HepG2 (cell line): Measurements from ENCODE around the gene PPP1R1B. TPM values are rescaled to one million over a fixed set of nuclear protein-coding genes. Genes with fewer than 3 reads are reported as not detected.

Experiments
- HNF4A ChIP-seq: sonication (generic); formaldehyde crosslinking; IDR thresholded peaks from 2 replicates; pipeline ENCODE4 v1.4.0; 2020; ENCODE audit warnings: missing genetic modification reagents
- JDP2 ChIP-seq: sonication (generic); formaldehyde crosslinking; IDR thresholded peaks from 2 replicates; pipeline ENCODE4 v1.8.1; 2022; ENCODE audit warnings: missing genetic modification reagents, borderline replicate concordance
- KLF12 ChIP-seq: sonication (generic); formaldehyde crosslinking; IDR thresholded peaks from 2 replicates; pipeline ENCODE4 v1.4.0; 2020; ENCODE audit warnings: missing genetic modification reagents, borderline replicate concordance
- MAFF ChIP-seq: IDR thresholded peaks from 2 replicates; pipeline ENCODE4 v1.6.1; 2011; ENCODE audit warnings: low read depth, low read length, improper control_type of control experiment
- MTA1 ChIP-seq: sonication (generic); formaldehyde crosslinking; IDR thresholded peaks from 2 replicates; pipeline ENCODE4 v1.4.0; 2020; ENCODE audit warnings: missing genetic modification reagents, mild to moderate bottlenecking, borderline replicate concordance
- MXI1 ChIP-seq: IDR thresholded peaks from 3 replicates; pipeline ENCODE4 v1.6.1; 2012; ENCODE audit warnings: low read depth, low read length, inconsistent platforms, borderline replicate concordance
- NCOR1 ChIP-seq: fragments of 200-600 bp; sonication (generic); IDR thresholded peaks from 2 replicates; pipeline ENCODE4 v1.7.0; 2017; ENCODE audit warnings: antibody characterized with exemption, low read length, borderline replicate concordance
- REL ChIP-seq: sonication (generic); formaldehyde crosslinking; conservative IDR thresholded peaks from 2 replicates; pipeline ENCODE4 v1.8.0; 2022; ENCODE audit warnings: mild to moderate bottlenecking, missing genetic modification reagents, moderate library complexity
- SALL1 ChIP-seq: sonication (generic); formaldehyde crosslinking; IDR thresholded peaks from 2 replicates; pipeline ENCODE4 v1.8.0; 2022; ENCODE audit warnings: mild to moderate bottlenecking, missing genetic modification reagents
- U2AF1 ChIP-seq: fragments of 200-400 bp; formaldehyde crosslinking; optimal IDR thresholded peaks from 2 replicates; pipeline ENCODE3; 2017; ENCODE audit warnings: mild to moderate bottlenecking, low read depth, low read length
- ZNF230 ChIP-seq: sonication (generic); formaldehyde crosslinking; IDR thresholded peaks from 2 replicates; pipeline ENCODE4 v1.4.0; 2020; ENCODE audit warnings: mild to moderate bottlenecking, missing genetic modification reagents
- ZNF296 ChIP-seq: sonication (generic); formaldehyde crosslinking; conservative IDR thresholded peaks from 2 replicates; pipeline ENCODE4 v1.5.0; 2020; ENCODE audit warnings: mild to moderate bottlenecking, missing genetic modification reagents
- ZNF44 ChIP-seq: sonication (generic); formaldehyde crosslinking; IDR thresholded peaks from 2 replicates; pipeline ENCODE4 v1.5.1; 2020; ENCODE audit warnings: mild to moderate bottlenecking, missing genetic modification reagents
- ZNF549 ChIP-seq: sonication (generic); formaldehyde crosslinking; IDR thresholded peaks from 2 replicates; pipeline ENCODE4 v1.5.0; 2020; ENCODE audit warnings: missing genetic modification reagents
- ZNF629 ChIP-seq: sonication (generic); formaldehyde crosslinking; conservative IDR thresholded peaks from 2 replicates; pipeline ENCODE4 v1.5.0; 2020; ENCODE audit warnings: missing genetic modification reagents
- ZNF670 ChIP-seq: sonication (generic); formaldehyde crosslinking; IDR thresholded peaks from 2 replicates; pipeline ENCODE4 v1.8.0; 2022; ENCODE audit warnings: mild to moderate bottlenecking, missing genetic modification reagents, borderline replicate concordance
- ZNF709 ChIP-seq: sonication (generic); formaldehyde crosslinking; IDR thresholded peaks from 2 replicates; pipeline ENCODE4 v1.5.0; 2020; ENCODE audit warnings: mild to moderate bottlenecking, missing genetic modification reagents
- ZNF775 ChIP-seq: sonication (generic); formaldehyde crosslinking; IDR thresholded peaks from 2 replicates; pipeline ENCODE4 v1.4.0; 2020; ENCODE audit warnings: missing genetic modification reagents, mild to moderate bottlenecking, moderate library complexity, borderline replicate concordance
- ZXDC ChIP-seq: sonication (generic); formaldehyde crosslinking; IDR thresholded peaks from 2 replicates; pipeline ENCODE4 v1.5.0; 2020; ENCODE audit warnings: mild to moderate bottlenecking, missing genetic modification reagents
- polyA plus RNA-seq, 8 experiments: library from polyadenylated mRNA; depleted of rRNA in 3 of 8; stranded (reverse) in 7 of 8; unstranded in 1 of 8; fragments of >200 nt; fragmentation: Illumina TruSeq in 4 of 8; extraction: Trizol in 4 of 8; gene quantifications; 2 replicates each; pipeline versions ENCODE4 v1.2.1 to v1.2.3, GENCODE V29; 2011 to 2016; ENCODE audit warnings: low read depth in 4 of 8, missing spikeins in 1 of 8, mixed read lengths in 1 of 8; ENCODE audit not compliant: insufficient read depth in 1 of 8
- total RNA-seq, 5 experiments: library from RNA; depleted of rRNA; stranded (reverse); fragments of >200 nt; fragmentation: Illumina TruSeq; extraction: Trizol; gene quantifications; 2 replicates each; pipeline ENCODE4 v1.2.3, GENCODE V29; 2016; ENCODE audit warnings: low read depth in 1 of 5
- TF ChIP-seq, protein P1 (sequence below): sonication (generic); formaldehyde crosslinking; IDR thresholded peaks from 2 replicates; pipeline ENCODE4 v1.9.0; 2022; ENCODE audit warnings: missing genetic modification reagents, mild to moderate bottlenecking, borderline replicate concordance
- TF ChIP-seq, protein P2 (sequence below): IDR thresholded peaks from 2 replicates; pipeline ENCODE4 v1.4.0; 2020; ENCODE audit warnings: mild to moderate bottlenecking, missing genetic modification reagents

PPP1R1B gene
- total and polyA plus RNA-seq, 2 of the 13 experiments (the other 11 are each of a cell fraction or from before 2014, with no cell fraction given): 0.08 TPM; not detected in 1

DNA sequence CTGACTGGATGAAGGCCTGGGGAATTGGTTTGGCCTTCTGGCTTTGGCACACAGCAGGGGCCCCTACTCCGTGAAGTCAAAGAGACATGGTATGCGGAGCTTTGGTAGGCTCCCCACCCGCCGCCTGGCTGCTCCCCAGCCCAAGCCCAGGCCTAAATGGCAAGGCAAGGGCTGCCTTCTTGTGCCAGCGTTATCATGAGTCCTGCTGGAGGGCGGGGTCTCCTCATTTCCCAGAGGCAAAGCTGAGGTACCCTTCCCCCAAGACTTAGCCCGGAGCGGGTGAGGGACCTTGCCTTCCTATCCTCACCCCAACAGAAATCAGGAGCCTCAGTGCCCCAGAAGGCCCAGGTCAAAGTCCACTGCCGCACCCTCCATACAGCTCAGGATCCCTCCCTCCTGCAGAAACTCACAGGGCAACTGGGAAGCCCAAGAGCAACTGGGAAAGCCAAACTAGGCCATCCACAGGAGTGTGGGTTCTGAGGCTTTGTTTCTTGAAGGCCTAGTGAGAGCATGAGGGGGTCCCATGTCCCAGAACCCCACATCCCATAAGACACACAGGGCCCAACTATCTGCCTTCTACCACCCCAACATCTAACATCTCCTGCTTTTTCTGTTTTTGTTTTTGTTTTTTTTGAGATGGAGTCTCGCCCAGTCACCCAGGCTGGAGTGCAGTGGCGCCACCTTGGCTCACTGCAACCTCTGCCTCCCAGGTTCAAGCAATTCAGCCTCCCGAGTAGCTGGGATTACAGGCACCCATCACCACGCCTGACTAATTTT lies 51.8 kb downstream of the PPP1R1B start (continued):
- no peak for TF ChIP-seq ZXDC (CRISPR knock-in tag)
- TF ChIP-seq MAFF: no peak
- no peak for TF ChIP-seq NCOR1
- TF ChIP-seq SALL1 (CRISPR knock-in tag): no peak
- no peak for TF ChIP-seq ZNF670 (CRISPR knock-in tag)
- TF ChIP-seq ZNF775 (CRISPR knock-in tag): no peak
- TF ChIP-seq MXI1: no peak
- TF ChIP-seq ZNF44 (CRISPR knock-in tag): no peak
- TF ChIP-seq ZNF296 (CRISPR knock-in tag): no peak
- TF ChIP-seq, protein P1, sequence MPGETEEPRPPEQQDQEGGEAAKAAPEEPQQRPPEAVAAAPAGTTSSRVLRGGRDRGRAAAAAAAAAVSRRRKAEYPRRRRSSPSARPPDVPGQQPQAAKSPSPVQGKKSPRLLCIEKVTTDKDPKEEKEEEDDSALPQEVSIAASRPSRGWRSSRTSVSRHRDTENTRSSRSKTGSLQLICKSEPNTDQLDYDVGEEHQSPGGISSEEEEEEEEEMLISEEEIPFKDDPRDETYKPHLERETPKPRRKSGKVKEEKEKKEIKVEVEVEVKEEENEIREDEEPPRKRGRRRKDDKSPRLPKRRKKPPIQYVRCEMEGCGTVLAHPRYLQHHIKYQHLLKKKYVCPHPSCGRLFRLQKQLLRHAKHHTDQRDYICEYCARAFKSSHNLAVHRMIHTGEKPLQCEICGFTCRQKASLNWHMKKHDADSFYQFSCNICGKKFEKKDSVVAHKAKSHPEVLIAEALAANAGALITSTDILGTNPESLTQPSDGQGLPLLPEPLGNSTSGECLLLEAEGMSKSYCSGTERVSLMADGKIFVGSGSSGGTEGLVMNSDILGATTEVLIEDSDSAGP (CRISPR knock-in tag): peak; percentile 21; the same call in 1 of the 2 replicates
- TF ChIP-seq U2AF1: no peak
- TF ChIP-seq ZNF549 (CRISPR knock-in tag): no peak
- TF ChIP-seq ZNF230 (CRISPR knock-in tag): no peak
- no peak for TF ChIP-seq ZNF709 (CRISPR knock-in tag)
- peak; percentile 41; the same call in 1 of the 2 replicates for TF ChIP-seq HNF4A (CRISPR knock-in tag)
- no peak for TF ChIP-seq REL (CRISPR knock-in tag)
- TF ChIP-seq, protein P2, sequence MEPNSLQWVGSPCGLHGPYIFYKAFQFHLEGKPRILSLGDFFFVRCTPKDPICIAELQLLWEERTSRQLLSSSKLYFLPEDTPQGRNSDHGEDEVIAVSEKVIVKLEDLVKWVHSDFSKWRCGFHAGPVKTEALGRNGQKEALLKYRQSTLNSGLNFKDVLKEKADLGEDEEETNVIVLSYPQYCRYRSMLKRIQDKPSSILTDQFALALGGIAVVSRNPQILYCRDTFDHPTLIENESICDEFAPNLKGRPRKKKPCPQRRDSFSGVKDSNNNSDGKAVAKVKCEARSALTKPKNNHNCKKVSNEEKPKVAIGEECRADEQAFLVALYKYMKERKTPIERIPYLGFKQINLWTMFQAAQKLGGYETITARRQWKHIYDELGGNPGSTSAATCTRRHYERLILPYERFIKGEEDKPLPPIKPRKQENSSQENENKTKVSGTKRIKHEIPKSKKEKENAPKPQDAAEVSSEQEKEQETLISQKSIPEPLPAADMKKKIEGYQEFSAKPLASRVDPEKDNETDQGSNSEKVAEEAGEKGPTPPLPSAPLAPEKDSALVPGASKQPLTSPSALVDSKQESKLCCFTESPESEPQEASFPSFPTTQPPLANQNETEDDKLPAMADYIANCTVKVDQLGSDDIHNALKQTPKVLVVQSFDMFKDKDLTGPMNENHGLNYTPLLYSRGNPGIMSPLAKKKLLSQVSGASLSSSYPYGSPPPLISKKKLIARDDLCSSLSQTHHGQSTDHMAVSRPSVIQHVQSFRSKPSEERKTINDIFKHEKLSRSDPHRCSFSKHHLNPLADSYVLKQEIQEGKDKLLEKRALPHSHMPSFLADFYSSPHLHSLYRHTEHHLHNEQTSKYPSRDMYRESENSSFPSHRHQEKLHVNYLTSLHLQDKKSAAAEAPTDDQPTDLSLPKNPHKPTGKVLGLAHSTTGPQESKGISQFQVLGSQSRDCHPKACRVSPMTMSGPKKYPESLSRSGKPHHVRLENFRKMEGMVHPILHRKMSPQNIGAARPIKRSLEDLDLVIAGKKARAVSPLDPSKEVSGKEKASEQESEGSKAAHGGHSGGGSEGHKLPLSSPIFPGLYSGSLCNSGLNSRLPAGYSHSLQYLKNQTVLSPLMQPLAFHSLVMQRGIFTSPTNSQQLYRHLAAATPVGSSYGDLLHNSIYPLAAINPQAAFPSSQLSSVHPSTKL (CRISPR knock-in tag): no peak
- TF ChIP-seq MTA1 (CRISPR knock-in tag): 0 out of 2 replicates have a peak, but pooled peaks have one; percentile 8
- no peak for TF ChIP-seq KLF12 (CRISPR knock-in tag)
- no peak for TF ChIP-seq ZNF629
- no peak for TF ChIP-seq JDP2 (CRISPR knock-in tag)
